ENCODE data around the gene KCNG2. TPM values are rescaled to one million over a fixed set of nuclear protein-coding genes. Genes with fewer than 3 reads are reported as not detected.

Gene KCNG2
- total RNA-seq, 6 experiments from 2014 or later, result not detected

GRCh38 chr18:79760881-79761280 is 36.9 kb upstream of the KCNG2 start:
- Histone ChIP-seq H3K9me3 (peaks cover 0 to 2% (median 0%) of the 10 kb centered on the region in 4 donors), H3K4me1 (no peaks in the 10 kb centered on the region), H3K27me3 (no peaks in the 10 kb centered on the region), H3K4me3 (no peak overlapping the region), H3K27ac (no peak overlapping the region), H3K36me3 (no peaks in the 10 kb centered on the region)
- intact Hi-C loops (cut with DNase I), result no loop called here
- DNase-seq, result no peak
- TF ChIP-seq, protein P1, sequence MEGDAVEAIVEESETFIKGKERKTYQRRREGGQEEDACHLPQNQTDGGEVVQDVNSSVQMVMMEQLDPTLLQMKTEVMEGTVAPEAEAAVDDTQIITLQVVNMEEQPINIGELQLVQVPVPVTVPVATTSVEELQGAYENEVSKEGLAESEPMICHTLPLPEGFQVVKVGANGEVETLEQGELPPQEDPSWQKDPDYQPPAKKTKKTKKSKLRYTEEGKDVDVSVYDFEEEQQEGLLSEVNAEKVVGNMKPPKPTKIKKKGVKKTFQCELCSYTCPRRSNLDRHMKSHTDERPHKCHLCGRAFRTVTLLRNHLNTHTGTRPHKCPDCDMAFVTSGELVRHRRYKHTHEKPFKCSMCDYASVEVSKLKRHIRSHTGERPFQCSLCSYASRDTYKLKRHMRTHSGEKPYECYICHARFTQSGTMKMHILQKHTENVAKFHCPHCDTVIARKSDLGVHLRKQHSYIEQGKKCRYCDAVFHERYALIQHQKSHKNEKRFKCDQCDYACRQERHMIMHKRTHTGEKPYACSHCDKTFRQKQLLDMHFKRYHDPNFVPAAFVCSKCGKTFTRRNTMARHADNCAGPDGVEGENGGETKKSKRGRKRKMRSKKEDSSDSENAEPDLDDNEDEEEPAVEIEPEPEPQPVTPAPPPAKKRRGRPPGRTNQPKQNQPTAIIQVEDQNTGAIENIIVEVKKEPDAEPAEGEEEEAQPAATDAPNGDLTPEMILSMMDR (IDR thresholded peaks at IDR 0.05), result no peak
- TF ChIP-seq POLR2A (IDR thresholded peaks at IDR 0.05), result no peak
- no peak for ATAC-seq
- WGBS (ENCODE audit: insufficient coverage, low coverage, low lambda C conversion rate, missing lambda C conversion rate), result 86% methylated on average over 1 of the region's 1 CpG

- TF ChIP-seq POLR2A (IDR thresholded peaks at IDR 0.05), result no peak
- TF ChIP-seq, protein P1 (IDR thresholded peaks at IDR 0.05), result no peak
- Histone ChIP-seq H3K9me3 (peaks cover 0 to 2% (median 0%) of the 10 kb centered on the region in 4 donors), H3K36me3 (no peaks in the 10 kb centered on the region), H3K4me1 (no peaks in the 10 kb centered on the region), H3K27ac (no peak overlapping the region), H3K4me3 (no peak overlapping the region), H3K27me3 (no peaks in the 10 kb centered on the region)
- ATAC-seq (no peak), DNase-seq (peak in 1 of 3 donors; percentile 17)
- intact Hi-C loops (cut with DNase I), result no loop called here
Observed at GRCh38 chr18:79763407-79763806, 34.3 kb upstream of the KCNG2 start.

GRCh38 chr18:79764131-79764530 is 33.6 kb upstream of the KCNG2 start:
- H3K36me3 ChIP-seq, result no peaks in the 10 kb centered on the region
- no CpG with 5 or more reads among the region's 6 CpGs for WGBS (ENCODE audit: insufficient coverage, low coverage, low lambda C conversion rate, missing lambda C conversion rate)
- peaks cover 0 to 2% (median 0%) of the 10 kb centered on the region in 4 donors for H3K9me3 ChIP-seq
- no peaks in the 10 kb centered on the region for H3K27me3 ChIP-seq
- no peak for ATAC-seq
- peak in 1 of 3 donors; percentile 17 for DNase-seq
- TF ChIP-seq, protein P1 (IDR thresholded peaks at IDR 0.05), result no peak
- TF ChIP-seq POLR2A (IDR thresholded peaks at IDR 0.05), result no peak
- no peaks in the 10 kb centered on the region for H3K4me1 ChIP-seq
- intact Hi-C loops (cut with DNase I), result no loop called here
- no peak overlapping the region for H3K27ac ChIP-seq
- H3K4me3 ChIP-seq, result no peak overlapping the region

GRCh38 chr18:79765491-79766245 is 32.1 kb upstream of the KCNG2 start:
- H3K4me1 ChIP-seq, result no peaks in the 10 kb centered on the region
- intact Hi-C loops (cut with DNase I), result no loop called here
- ATAC-seq (no peak), DNase-seq (peak in 2 of 3 donors; percentile 18 to 28)
- H3K36me3 ChIP-seq, result no peaks in the 10 kb centered on the region
- 69% methylated on average over 11 of the region's 14 CpGs for WGBS (ENCODE audit: insufficient coverage, low coverage, low lambda C conversion rate, missing lambda C conversion rate)
- H3K4me3 ChIP-seq, result no peak overlapping the region
- H3K27ac ChIP-seq, result no peak overlapping the region
- TF ChIP-seq, protein P1 (IDR thresholded peaks at IDR 0.05), result no peak
- no peak for TF ChIP-seq POLR2A (IDR thresholded peaks at IDR 0.05)
- no peaks in the 10 kb centered on the region for H3K9me3 ChIP-seq
- H3K27me3 ChIP-seq, result no peaks in the 10 kb centered on the region
